Esophagus squamous epithelium (tissue), 4 donors: ENCODE results near the gene HNRNPC.

Source experiments
- POLR2A ChIP-seq, 4 donors: fragments of 450-650 bp; IDR thresholded peaks; one replicate each; pipeline ENCODE4 v1.6.1; 2017; ENCODE audit warnings: antibody characterized with exemption in 4 of 4, mild to moderate bottlenecking in 4 of 4, moderate library complexity in 3 of 4
- TF ChIP-seq, protein P1 (sequence below), 6 experiments: fragments of 450-650 bp in 4 of 6; fragments of 200-600 bp in 2 of 6; sonication (generic) in 2 of 6; IDR thresholded peaks; one replicate each; pipeline ENCODE4 v1.5.1; 2016 to 2019; ENCODE audit warnings: antibody characterized with exemption in 6 of 6, mild to moderate bottlenecking in 4 of 6, moderate library complexity in 4 of 6

DNA sequence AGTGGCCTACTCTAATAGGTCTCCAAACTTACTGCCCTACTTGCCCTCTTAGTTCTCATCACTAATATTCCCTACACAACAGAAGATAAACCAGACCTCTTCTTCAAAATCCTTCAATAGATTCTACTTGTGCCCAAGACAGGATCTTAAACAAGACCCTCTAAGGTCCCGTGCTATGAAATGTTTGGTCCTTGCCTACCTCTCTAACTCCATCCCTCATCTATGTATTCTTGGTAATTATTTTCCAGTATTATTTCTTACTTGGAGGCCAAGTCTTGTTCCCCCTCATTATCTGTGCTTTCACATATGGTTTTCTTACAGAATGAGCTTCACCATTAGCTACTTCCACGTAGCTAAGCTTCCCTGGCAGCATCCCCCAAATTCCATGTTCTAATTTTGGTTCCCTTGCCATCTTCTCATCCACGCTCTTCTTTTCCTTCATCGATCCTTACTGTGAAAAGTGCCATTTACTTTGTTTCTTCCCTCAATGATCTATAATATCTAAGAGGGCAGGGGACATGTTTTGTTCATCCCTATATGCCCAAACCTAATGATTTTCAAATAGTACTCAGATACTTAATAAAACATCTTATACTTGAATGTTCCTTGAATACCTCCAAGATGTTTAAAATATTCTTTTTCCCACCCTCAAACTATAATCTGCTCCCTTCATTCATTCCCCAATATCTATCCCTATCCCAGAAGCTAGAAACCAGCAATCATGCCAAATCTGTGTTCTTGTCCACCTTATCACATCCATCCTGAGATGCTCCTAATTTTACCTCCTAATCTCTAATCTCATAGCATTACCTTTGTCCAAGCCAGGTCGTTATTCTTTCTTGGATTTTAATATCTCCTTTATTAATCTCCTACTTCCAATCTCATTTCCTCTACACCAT, 10.1 kb downstream of the HNRNPC start:
- TF ChIP-seq, protein P1, sequence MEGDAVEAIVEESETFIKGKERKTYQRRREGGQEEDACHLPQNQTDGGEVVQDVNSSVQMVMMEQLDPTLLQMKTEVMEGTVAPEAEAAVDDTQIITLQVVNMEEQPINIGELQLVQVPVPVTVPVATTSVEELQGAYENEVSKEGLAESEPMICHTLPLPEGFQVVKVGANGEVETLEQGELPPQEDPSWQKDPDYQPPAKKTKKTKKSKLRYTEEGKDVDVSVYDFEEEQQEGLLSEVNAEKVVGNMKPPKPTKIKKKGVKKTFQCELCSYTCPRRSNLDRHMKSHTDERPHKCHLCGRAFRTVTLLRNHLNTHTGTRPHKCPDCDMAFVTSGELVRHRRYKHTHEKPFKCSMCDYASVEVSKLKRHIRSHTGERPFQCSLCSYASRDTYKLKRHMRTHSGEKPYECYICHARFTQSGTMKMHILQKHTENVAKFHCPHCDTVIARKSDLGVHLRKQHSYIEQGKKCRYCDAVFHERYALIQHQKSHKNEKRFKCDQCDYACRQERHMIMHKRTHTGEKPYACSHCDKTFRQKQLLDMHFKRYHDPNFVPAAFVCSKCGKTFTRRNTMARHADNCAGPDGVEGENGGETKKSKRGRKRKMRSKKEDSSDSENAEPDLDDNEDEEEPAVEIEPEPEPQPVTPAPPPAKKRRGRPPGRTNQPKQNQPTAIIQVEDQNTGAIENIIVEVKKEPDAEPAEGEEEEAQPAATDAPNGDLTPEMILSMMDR (IDR thresholded peaks at IDR 0.05): no peak
- TF ChIP-seq POLR2A (IDR thresholded peaks at IDR 0.05): no peak
